LNCaP clone FGC (cell line): ENCODE measurements around the gene ZNF12.

Experiments used
- DNase-seq: peaks from one replicate; pipeline ENCODE4 v3.0.0-alpha.2; 2011; ENCODE audit warnings: low read depth
- H3K4me3 ChIP-seq: 2 replicates; pipeline ENCODE4 v1.5.1; 2011; ENCODE audit warnings: mild to moderate bottlenecking, low read depth, low read length, control low read depth
- TF ChIP-seq, protein P1 (sequence below): IDR thresholded peaks from 2 replicates; pipeline ENCODE4 v1.5.1; 2012; ENCODE audit warnings: mild to moderate bottlenecking; ENCODE audit not compliant: control insufficient read depth, insufficient read depth; ENCODE audit errors: extremely low read depth

The ZNF12 gene

DNA sequence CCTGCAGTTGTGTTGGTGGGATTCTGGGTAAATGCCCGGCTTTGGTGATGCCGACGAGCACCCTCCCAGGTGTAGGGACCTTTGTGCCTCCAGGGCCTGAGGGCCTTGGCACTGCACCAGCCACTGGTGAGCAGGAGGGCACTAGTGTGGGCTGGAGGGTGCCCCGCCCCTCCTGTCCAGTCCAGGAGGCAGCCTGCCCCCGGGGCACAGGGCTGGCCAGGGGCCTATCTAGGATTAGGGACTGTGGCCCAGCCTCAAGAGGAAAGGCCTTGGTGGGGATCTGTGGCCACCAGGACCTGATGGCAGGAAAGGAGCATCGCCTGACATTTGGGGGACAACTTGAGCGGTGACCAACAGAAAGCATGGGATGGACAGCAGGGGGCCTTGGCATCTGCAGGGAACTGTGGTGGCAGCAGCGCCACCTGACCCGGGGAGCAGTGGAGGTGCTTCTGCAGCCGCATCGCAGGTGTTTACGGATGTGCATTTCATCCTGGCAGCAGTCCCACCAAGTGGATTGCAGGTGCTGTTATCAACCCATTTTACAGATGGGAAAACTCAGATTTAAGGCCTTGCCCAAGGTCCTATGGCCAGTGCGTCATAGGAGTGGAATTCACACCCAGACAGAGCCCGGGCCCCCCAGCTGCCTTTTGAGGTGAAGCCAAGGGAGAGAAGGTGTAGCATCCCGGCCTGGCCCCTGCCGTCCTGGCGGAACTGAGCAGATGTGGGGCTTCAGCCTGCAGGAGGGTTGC is 58.5 kb downstream of the ZNF12 start:
- DNase-seq: no peak

GRCh38 chr7:6647541-6647940 is 59.2 kb downstream of the ZNF12 start:
- H3K4me3 ChIP-seq: no peak overlapping the region
- no peak for DNase-seq
- TF ChIP-seq, protein P1, sequence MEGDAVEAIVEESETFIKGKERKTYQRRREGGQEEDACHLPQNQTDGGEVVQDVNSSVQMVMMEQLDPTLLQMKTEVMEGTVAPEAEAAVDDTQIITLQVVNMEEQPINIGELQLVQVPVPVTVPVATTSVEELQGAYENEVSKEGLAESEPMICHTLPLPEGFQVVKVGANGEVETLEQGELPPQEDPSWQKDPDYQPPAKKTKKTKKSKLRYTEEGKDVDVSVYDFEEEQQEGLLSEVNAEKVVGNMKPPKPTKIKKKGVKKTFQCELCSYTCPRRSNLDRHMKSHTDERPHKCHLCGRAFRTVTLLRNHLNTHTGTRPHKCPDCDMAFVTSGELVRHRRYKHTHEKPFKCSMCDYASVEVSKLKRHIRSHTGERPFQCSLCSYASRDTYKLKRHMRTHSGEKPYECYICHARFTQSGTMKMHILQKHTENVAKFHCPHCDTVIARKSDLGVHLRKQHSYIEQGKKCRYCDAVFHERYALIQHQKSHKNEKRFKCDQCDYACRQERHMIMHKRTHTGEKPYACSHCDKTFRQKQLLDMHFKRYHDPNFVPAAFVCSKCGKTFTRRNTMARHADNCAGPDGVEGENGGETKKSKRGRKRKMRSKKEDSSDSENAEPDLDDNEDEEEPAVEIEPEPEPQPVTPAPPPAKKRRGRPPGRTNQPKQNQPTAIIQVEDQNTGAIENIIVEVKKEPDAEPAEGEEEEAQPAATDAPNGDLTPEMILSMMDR: no peak

More for the DNA sequence above, 58.5 kb downstream of the ZNF12 start:
- H3K4me3 ChIP-seq: no peak overlapping the region
- TF ChIP-seq, protein P1: no peak

DNA sequence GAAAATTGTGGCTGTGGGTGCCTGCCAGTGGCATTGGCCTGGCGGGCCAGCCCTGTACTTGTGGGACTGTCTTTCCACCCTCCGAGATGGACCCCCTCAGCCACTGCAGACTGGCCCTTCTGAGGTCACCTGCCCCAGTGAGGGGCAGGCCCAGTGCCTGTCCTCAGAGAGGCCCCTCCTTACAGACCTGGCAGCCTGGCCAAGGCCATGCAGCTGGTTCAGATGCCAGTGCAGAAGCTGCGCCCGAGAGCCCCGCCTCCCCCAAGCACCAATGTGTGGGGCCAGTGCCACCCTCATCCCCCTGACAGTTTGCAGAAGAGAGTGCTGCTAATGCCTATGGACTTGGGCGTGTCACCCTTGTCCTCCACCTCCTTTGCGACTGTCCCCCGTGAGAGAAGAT is 59.7 kb downstream of the ZNF12 start:
- TF ChIP-seq, protein P1: no peak
- H3K4me3 ChIP-seq: no peak overlapping the region
- DNase-seq: no peak

GRCh38 chr7:6646465-6646864 is 60.3 kb downstream of the ZNF12 start:
- no peak overlapping the region for H3K4me3 ChIP-seq
- DNase-seq: no peak
- TF ChIP-seq, protein P1: no peak

DNA sequence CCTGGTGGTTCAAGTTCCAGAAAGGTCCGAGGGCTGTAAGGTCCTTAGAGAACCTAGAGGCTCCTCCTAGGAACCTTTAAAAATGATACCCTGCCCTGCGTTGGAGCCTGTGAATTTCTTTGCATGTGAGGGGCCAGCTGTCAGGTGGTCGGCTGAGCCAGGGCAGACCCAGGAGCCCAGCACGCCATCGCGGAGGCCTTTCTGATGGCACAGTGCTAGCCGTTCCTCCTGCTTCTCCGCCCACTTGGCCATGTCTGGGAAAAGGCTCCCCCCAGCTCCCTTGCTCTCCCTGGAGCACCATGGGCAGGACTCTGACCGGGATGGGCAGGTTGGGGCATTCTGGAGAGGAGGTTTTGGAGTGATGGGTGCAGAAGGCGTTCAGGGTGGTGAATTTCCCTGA is 62.0 kb downstream of the ZNF12 start:
- no peak overlapping the region for H3K4me3 ChIP-seq
- TF ChIP-seq, protein P1: no peak
- no peak for DNase-seq

DNA sequence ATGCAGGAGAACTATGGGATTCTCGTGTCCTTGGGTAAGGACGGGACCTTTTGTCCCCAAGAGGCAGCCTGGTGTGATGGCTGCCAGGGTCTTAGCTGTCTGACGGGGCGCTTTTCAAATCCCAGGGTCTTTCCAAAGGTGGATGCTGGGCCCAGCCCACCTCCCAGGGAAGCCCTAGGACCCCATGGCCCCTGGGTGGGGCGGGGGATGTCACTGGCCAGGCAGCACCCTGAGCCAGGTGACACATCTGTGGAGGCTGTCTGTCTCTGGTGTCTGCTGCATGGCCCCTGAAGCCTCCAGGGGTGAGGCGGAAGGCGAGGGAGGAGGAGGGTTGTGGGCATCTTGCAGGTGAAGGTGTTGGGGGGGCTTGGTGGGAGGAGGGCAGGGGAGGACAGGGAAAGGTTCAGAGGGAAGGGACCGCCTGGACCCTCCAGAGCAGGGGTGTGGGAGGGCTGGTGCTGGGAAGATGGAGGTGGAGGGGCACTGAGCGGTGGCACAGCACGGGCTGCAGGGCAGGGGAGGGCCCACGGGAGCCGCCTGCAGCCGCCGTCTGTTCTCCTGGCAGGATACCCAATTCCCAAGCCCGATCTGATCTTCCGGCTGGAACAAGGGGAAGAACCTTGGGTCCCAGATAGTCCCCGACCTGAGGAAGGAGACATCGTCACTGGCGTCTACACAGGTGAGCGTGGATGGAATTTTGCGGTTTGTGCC is 62.7 kb downstream of the ZNF12 start:
- TF ChIP-seq, protein P1: no peak
- DNase-seq: no peak
- H3K4me3 ChIP-seq: no peak overlapping the region
